Smooth muscle cell of the brain vasculature (primary cell): Measurements from ENCODE around the gene MARK3.
"Not testable (repeated sequence)": the region's sequence is repeated elsewhere in the genome, so short reads cannot be mapped to it uniquely, and the experiment has no call there.

Source experiments
- DNase-seq: peaks from one replicate; pipeline ENCODE4 v3.0.0-alpha.2; 2012; ENCODE audit warnings: low read depth, low spot score

The MARK3 gene

DNA sequence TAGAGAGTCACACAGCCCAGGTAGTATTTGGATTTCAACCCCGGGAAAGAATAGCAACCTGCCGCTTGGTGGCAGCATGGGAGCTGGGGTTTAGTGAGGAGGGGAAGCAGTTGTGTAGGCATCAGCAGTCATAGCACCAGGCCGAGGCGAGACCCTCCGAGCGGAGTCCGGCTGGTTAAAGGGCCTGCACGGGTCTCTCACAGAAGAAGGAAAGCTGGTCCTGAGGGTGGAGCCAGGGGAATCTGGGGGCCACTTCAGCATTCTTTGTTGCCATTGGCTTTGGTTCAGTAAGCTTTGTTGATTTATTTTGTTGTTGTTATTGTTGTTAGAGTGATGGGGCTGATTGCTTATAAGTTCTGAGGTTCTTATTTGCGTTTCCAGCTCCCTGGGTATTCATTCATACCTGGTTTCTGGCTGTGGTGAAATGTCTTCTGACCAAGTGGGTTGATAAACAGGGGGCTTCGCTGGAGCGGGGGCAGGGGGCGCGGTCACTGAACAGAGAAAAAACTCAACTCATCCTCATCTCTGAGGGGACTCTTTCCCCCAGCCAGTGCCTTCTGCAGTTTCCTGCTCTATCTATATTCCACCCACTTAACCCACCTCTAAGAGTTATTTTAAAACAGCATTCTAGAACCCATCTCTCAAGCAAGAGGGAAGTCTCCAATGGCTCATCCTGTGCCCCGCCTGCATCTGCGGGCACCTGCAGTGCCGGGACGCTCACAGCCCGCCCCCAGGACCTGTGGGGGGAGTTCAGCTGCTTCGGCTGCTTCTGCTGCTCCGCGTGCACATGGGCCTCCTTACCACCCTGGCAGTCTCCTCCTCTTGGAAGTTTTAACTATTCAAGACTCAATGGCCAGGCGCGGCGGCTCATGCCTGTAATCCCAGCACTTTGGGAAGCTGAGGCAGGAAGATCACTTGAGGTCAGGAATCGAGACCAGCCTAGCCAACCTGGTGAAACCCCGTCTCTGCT is 125.8 kb downstream of the MARK3 start:
- no peak for DNase-seq

DNA sequence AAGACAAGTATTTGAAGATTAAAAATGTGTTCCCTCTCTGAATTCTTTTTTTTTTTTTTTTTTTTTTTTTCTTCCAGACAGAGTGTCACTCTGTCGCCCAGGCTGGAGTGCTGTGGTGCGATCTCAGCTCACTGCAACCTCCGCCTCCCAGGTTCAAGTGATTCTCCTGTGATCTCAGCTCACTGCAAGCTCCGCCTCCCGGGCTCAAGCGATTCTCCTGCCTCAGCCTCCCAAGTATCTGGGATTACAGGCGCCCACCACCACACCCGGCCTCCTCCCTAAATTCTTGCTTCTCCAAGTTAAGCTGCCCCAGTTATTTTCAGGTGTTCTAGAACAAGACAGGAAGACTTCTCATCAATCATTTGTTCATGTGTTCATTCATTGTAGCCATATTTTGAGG is 127.0 kb downstream of the MARK3 start:
- not testable (repeated sequence) for DNase-seq

DNA sequence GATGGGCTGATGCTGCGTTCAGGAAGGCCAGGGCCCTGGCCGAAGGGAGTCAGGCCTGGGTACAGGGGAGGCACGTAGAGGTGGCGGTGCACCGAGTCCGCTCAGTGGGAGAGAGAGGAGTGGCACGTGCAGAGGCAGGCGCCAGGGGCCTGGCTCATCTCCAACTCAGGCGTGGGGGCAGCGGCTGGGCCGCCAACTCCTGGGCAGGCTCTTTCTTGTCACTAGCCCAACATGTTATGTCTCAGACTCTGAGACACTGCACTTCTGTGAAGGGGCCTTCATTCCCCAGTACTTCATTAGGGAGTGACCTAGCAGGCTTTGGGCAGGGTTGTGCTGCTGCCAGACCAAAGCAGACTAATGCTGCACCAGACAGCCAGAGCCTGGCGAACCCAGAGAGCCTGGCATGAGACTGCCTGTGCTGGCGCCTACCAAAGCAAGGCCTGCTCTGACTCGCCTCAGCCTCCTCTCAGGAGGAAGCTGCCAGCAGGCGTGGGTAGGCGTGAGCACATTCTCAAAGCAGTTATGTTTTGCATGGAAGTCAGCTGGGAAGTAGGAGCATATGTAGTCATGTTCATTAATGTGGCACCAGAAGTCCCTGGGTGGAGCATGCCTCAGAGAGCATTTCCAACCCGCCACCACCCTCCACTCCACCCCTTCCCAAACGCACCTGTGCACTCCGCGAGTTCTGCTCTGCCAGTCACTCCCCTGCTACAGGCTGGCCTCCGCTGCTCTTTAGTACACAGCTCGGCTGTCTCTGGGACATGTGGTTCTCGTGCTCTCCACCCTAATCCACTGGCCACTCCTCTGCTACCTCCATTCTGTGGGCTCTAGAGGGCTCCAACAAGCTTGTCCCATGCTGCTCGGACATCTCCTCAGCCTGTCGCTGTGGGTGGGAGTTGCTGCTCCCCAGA is 127.7 kb downstream of the MARK3 start:
- DNase-seq: no peak

DNA sequence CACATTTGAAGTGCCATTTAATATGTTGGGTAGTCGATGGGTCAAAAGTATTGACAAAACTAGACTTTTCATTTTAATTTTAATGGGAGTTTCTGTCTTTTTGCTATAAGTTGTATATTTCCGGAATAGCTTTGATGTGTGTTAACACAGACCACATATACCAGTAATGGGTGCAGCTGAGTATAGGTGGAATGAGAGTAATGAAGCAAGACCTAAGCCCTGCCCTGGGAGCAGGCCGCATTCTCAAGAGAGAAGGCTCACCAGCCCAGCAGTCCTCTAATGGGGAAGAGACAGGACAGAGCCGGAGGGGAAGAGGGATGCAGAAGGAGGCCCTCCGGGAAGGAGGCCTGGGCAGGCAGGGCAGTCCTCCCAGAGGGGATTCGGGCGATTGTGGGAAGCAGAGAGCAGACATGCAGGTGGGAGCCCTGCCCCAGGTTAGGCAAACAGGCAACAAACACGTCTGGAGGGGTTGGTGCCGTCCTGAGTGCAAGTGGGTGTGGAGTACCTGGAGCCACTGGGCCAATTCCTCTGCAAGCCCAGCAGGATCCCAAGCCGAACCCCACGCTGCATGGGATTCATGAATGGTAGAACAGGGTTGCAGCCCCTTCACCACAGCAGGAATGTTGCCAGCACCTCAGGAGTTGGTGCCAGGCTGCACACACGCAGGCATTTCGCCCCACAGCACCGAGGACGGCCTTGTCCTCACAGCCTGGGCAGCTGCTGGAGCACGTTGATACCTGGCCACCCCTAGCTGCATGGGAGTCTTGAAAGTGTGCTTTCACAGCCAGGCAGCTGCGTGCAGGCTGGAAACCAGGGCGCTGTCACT is 129.6 kb downstream of the MARK3 start:
- no peak for DNase-seq

DNA sequence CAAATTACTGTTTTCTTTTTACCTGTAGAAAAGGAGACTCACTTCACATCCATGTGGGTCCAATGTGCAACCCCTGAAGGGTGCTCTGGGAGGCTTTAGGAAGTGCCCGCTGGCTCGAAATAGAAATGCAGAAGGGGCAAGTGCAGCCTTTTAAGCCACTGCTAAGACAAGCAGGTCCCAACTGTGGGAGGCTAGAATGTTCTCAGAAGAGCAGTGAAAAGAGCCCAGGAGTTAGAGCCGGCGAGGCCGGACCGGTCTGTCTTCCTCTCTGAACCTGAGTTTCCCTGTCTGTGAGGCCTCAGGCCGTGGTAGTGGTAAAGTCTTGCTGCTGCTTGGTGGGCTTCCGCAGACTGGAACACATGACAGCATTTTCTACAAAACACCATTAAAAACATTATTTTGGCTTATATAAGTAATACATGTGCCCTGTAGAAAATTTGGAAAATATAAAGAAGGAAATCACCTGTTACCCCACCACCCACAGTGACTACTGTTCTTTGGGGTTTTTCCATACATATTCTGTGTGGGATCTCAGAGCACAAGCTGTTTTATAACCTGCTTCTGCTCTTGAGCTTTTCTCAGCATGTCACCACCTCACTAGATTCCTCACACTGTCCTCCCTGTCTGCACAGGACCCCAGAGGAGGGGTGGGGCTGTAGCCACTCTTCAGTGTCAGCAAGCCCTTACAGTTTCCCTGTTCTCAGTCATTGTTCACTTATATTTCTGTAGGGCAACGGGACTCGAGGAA is 131.4 kb downstream of the MARK3 start:
- DNase-seq: no peak

DNA sequence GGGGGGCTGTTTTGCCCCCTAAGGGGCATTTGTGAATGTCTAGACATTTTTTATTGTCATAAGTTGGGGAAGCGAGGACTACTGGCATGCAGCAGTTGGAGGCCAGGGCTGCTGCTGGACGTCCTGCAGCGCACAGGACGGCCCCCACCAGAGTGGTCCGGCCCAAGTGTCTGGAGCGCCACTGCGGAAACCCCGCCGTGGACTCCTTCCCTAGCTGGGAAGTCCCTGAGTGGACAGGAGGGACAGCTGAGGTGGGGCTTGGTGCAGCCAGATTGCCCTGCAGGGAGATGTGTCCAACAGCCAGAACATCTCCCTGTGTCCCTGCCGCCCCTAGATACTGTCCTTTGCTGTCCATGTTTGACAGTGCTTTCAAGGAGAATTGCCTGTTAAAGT is 132.0 kb downstream of the MARK3 start:
- no peak for DNase-seq

DNA sequence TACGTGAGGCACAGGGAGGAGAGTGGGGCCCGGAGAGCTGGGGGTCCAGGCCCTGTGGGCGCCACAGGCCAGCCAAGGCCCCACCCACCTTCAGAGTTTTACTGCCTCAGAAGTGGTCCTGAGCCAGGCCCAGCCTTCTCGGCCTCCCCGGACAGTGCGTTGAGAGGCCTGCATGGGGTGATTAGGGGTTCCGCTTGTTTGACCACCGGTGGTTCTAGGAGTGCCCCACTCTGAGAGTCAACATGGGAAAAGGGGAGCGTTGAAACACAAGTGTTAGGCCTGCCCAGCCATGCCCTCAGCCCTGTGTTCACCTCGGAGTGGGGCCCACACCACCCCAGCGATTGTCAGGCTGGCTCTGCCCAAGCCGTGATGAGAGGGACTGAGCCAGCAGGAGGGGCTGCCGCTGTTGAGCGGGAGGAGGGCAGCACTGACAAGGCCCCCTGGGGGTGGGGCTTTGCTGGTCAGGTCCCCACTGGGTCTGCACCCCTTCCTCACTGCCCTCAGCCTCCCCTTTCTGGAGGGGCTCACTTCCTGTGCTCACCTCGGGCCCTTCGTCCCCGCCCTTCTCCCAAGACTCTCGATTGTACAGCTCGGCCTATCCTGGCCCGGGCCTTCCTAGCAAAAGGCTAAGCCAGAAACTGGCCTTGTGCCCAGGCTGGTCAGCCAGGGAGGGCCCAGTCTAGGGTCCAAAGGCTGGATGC is 132.7 kb downstream of the MARK3 start:
- no peak for DNase-seq

DNA sequence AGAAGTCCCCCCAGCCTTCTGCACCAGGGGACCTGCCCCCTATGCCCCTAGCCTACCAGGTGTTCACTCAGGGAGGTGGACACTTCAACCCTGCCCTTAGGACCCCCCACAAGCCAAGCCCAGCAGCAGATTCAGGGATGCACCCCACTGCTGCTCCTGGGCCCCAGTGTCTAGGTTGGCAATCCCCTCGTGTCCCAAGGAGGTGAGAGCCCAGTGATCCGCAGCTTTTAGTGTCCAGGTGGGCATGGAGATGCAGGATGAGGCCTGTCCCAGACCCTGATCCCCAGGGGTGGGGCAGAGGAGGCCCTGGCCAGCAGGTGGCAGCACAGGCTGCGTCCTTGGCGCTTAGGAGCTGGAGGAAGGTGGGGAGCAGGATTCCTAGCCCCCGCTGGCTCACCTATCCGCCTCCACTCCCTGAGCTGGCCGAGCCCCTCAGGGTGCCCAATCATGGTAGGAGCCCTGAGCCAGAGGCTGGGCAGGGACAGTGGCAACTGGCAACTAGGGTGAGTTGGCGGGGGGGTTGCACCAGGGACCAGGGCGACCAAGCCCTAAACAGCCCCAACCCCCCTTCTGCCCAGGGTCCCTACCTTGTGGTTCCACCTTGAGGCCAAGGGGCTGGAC is 133.3 kb downstream of the MARK3 start:
- no peak for DNase-seq

DNA sequence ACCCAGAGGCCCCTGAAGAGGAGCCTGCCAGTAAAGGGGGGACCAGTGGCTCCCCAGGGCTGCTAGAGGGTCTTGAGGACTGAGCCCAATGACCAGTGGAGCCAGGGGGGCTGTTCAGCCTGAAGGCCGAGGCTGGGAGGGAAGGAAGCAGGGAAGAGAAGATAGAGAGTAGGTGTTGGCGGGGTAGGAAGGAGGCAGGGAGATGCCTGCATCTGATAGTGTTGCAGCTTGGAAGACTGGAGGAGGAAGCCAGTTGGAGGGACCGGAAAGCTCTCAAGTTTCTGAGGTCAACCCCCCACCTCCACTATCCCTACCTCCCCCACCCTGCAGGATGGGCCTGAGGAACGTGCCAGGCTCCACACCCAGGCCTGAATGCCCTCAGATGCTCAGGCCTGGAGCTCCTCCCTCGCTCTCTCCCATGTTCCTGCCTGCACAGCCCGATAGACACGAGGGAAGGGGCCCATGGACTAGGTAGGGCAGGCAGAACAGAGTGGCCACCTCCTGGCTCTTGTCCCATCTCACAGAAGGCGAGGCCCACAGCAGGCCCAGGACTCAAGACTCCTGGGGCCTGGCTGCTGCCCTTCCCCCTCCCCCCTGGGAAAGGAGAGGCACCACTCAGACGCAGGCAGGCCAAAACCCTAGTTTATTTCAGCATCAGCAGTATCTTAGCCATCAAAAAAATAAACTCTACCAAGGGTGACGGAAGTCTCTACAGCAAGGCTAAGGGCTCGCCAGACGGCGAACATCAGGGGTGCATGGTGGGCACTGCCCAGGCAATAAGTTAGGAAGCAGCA is 134.0 kb downstream of the MARK3 start:
- DNase-seq: no peak

DNA sequence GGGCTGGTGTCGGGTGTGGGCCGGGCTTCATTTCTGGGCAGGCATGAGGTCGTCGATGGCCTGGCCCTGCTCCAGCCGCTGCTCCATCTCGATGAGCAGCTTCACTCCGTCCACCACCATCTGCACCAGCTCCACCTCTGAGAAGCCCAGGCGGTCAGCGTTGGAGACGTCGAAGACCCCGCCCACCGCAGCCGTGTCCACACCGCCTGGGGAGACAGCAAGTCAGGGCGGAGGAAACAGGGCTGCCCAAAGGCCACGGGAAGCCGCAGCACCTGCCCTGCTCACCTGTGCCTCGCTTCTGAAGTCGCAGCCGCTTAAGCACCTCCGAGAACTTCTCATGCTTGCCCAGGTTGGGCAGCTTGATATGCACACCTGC is 134.6 kb downstream of the MARK3 start:
- no peak for DNase-seq

DNA sequence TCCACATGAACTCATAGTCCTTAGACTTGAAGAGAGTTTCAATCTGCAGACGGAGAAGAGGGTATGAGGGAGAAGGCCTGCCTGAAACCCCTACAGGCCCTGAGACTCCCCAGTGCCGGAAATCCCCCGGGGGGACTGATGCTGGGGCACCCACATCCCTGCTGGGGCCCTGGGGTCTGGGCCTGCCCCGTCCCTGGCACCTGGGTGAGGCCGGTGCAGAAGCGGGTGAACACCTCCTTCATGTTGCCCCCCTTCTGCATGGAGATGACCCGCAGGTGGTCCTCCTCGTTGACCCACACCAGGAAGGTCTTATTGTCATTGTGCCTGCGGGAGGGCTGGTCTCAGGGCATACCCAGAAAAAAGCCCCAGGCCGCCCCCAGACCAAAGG is 135.0 kb downstream of the MARK3 start:
- no peak for DNase-seq

DNA sequence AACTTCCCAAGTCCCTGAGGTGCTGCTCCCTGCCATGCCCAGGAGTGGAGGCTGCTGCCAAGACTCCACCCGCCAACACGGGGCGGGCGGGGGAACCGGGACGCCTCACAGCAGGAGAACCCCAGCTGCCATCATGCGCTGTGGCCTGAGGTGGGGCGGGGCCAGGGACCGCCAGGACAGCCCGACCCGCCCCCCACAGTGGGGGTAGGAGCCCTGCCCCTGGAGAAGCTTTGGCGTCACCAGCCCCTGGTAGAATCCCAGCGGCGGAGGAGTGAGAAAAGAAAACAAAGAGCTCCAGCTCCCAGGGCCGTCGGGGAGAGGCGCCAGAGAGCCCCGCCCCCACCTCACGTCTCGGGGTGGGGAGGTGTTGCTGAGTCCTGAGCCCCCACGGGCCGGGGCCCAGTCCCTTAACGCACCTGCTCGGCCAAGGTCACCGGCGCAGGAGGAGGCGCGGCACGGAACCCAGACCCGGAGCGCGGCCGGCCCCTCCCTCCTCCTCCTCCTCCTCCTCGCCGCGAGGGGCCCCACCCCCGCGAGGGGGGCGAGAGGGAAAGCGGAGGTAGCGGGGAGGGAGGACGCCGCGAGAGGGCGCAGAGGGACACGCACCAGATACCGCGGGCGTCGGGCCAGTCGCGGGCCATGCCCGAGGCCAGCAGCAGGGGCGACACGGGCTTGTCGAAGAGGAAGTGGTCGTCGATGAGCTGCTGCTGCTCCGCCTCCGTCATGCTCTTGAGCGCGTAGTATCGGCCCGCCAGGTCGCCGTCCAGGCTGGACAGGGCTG is 135.6 kb downstream of the MARK3 start:
- no peak for DNase-seq

DNA sequence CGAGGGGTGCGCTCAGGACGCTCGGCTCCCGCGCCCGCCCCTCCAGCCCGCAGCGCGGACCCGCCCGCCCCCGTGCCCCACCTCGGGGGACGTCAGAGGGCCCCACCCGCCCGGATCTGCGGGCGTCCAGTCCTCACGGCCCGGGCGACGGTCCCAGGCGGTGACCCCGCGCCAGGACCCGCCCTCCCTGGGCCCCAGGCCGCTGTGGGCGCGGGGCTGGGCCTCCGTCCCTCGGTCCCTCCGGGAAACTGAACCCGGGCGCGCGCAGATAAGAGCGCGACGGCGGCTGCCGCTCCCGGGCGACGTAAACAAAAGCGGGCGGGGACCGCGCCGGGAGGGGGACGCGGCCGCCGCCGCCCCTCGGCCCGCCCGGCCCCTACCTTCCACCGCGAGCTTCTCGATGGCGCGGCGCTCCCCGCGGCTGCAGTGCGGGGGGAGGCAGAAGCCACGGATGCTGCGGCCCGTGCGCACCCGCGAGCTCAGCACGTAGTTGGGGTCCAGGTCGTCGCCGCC is 136.3 kb downstream of the MARK3 start:
- no peak for DNase-seq

DNA sequence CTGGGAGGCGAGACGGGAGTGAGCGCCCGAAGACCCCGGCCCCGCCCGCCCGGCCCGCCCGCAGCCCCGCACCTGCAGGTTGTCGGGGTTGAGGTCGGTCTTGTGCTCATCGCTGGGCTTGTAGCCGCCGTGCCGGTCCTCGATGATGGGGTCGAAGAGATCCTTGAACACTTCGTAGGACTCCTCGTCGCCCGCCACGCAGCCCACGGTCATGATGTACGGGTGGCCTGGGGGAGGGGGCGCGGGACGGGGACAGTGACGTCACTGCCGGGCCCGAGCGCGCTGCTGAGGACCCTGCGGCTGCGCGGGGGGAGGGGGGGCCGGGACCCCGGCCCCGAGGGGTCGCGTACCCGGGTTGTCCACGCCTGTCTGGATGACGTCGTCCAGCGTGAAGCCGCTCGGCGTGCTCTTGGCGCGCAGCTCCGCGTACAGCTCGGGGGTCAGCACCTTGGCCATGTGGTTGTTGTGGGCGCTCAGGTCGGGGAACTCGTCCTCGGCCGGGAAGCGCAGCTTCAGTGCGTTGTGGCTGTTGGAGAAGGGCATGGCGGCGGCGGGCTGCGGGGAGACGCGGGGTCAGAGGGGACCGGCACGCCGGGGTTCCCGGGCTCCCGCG is 136.8 kb downstream of the MARK3 start:
- no peak for DNase-seq

DNA sequence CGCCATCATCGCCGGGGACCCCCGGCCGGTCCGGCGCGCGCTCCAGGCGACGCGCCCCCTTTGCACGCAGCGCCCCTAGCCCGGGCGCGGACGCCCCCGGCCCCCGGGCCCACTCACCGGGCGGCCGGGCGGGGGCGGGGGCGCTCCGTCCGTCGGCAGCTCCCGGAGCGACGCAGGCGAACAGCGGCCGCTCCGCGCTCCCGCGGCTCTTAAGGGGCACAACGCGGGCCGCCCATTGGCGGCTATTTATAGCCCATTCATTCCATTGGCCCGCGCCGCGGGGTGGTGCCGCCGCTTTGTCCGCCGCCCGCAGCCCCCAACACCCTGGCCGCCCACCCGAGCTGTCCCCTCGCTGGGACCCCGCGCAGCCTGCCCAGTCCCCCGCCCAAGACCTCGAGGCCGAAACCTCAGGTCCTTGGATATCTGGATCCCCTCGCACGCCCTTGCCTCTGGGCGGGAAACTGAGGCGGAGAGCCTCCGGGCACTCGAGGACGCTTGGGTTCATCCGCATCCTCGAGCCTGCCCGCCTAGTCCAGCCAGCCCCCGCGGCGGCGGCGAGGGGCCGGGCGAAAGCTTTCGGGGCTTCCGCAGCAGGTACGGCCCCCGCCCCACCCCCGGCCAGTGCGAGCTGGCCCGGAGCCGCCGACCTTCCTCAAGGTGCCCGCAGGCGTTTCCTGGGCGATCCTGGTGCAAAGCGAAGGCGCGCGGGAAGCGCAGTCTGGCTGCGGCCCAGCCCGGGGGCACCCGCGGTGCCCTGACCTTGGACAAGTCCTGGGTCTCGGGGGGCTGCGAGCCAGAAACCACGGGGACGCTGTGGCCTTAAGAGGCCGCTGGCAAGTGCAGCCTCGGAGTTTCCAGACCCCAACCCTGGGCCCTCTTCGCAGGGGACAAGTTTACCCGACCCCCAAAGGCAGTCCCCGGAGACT is 137.7 kb downstream of the MARK3 start, which contains the start of gene CKB:
TSS of gene CKB (minus strand) at position 182 of the 926 bp plus-strand sequence. CDS start 337 bp downstream, outside the sequence.
- DNase-seq: no peak

DNA sequence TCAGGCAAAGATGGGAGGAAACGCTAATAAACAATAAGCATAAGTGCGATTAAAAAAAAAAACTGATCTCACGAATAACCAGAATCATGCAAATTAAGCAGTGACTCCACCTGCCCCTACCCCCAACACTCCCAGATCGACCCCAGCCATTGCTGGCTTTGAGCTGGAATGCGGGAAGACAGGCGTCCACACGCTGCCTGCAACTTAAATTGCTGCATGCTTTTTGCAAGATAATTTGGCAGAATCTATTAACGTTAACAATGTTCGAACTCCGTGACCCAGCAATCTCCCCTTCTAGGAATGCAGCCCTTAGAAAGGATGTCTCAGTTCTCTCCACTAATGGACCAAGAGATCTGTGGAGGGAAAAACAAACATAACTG is 138.3 kb downstream of the MARK3 start:
- no peak for DNase-seq
